Epithelial cell of esophagus (primary cell): ENCODE measurements around the gene B3GNT3.

ENCODE experiments used
- DNase-seq: peaks from one replicate; pipeline ENCODE4 v3.0.0; 2010; ENCODE audit warnings: low read depth
- H3K4me3 ChIP-seq: 2 replicates; pipeline ENCODE4 v1.5.1; 2011; ENCODE audit warnings: mild to moderate bottlenecking, low read length, control low read depth
- CTCF ChIP-seq: IDR thresholded peaks from 2 replicates; pipeline ENCODE4 v1.5.1; 2011; ENCODE audit warnings: low read depth, mild to moderate bottlenecking, low read length, control low read depth, inconsistent platforms; ENCODE audit not compliant: insufficient read depth; ENCODE audit errors: missing control alignments

The B3GNT3 gene

GRCh38 chr19:17859533-17860330 lies 64.8 kb downstream of the B3GNT3 start, which contains the start of gene RPL18A:
Gene RPL18A (plus strand): TSS chr19:17859910. CDS start chr19:17859957, 47 bp downstream.
- TF ChIP-seq CTCF = peak; percentile 83
- peak; percentile 100 for DNase-seq
- peak within 1 kb of the TSS; percentile 100 for H3K4me3 ChIP-seq

DNA sequence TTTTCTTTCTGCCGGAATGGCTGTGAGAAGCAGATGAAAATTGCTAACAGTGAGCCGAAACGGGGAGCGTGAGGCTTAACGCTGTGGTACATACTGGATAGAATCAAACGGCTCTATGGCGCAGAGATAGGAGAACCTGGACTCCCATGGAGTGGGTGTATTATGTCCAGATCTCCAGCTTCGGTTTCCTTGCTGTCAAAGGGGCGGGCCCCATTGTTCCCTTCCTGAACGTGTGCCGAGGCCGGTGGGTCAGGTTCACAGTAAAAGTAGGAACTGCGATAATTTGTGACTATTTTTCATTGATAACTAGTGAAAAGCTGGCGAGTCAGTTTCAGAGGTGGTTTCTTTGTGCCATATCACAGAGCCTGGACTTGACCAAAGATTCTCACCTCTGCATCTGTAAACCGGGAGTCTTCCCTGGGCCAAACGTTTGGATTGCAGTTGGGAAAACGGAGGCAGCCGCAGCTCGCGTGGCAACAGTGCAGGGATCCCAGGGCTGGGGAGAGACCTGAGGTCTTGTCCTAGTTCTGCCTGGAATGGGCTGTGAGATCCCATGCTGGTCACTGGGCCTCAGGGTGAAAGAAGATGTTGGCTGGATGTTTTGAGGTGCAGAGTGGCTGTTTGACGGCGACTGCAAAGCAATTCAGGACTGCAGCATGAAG lies 65.5 kb downstream of the B3GNT3 start:
- TF ChIP-seq CTCF = no peak
- DNase-seq = no peak
- H3K4me3 ChIP-seq = peak overlapping the region; percentile 100

DNA sequence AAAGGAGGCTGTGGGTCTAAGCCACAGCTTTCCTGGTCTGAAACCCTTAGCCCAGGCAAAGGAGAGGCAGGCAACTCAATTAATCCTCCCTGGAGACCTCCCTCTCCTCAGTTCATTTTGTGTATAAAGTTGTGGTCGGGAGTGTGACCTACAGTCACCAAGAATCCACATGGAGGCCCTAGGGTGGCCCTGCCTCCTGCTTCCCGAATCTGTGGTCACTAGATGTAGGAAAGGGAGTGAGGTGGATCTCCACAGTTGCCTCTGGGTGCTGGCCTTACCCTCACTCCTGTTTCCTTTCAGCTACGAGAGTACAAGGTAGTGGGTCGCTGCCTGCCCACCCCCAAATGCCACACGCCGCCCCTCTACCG lies 66.0 kb downstream of the B3GNT3 start:
- peak overlapping the region; percentile 100 for H3K4me3 ChIP-seq

GRCh38 chr19:17861542-17862402 lies 66.8 kb downstream of the B3GNT3 start:
- H3K4me3 ChIP-seq = peak overlapping the region; percentile 100
- no peak for DNase-seq
- no peak for TF ChIP-seq CTCF

More for the DNA sequence above, 66.0 kb downstream of the B3GNT3 start:
- no peak for TF ChIP-seq CTCF
- no peak for DNase-seq

- H3K4me3 ChIP-seq = no peak overlapping the region
- TF ChIP-seq CTCF = no peak
- DNase-seq = no peak
Measured at GRCh38 chr19:17862711-17863519, 68.0 kb downstream of the B3GNT3 start.
